ENCODE data around the gene DLG2.

- no peak for TF ChIP-seq CTCF (IDR thresholded peaks at IDR 0.05; ENCODE audit: low read depth, low read length, poor library complexity, severe bottlenecking)
- TF ChIP-seq EZH2phosphoT487 (IDR thresholded peaks at IDR 0.05; ENCODE audit: borderline replicate concordance, low read length): no peak
Observed at GRCh38 chr11:83540728-83541127, 2086.4 kb downstream of the DLG2 start.

All from DOHH2 (cell line).